IMR-90 (cell line): Measurements from ENCODE around the gene BLOC1S5. TPM values are rescaled to one million over a fixed set of nuclear protein-coding genes. Genes with fewer than 3 reads are reported as not detected.

ENCODE experiments used
- ATAC-seq: fragments of 200-7000 bp; cut with Tn5 transposase; 2 replicates; pipeline ENCODE4 v1.9.1; 2020; ENCODE audit warnings: low read depth, mild to moderate bottlenecking, moderate library complexity
- BruUV-seq: library from RNA; stranded (reverse); fragments of 400-500 nt; replicated peaks from 2 replicates; lab custom pipeline; 2021; lab: Mats Ljungman, UMichigan
- CTCF ChIA-PET: fragments of 300-600 bp; formaldehyde crosslinking; extraction: SDS; loops from one replicate; lab custom pipeline; 2021; ENCODE audit warnings: antibody characterized with exemption; lab: Yijun Ruan, JAX
- POLR2A ChIA-PET: fragments of 300-600 bp; sonication (Branson Sonifier 250); formaldehyde crosslinking; loops from one replicate; lab custom pipeline; 2022; ENCODE audit warnings: antibody characterized with exemption; ENCODE audit not compliant: unreplicated experiment; lab: Charles Lee
- DNase-seq: peaks from one replicate; pipeline ENCODE4 v3.0.0; 2013
- H2AFZ ChIP-seq: replicated peaks from 2 replicates; pipeline ENCODE3; 2013; ENCODE audit warnings: low read length, mild to moderate bottlenecking; ENCODE audit not compliant: poor library complexity
- H2AK5ac ChIP-seq: 2 replicates; pipeline ENCODE4 v1.6.1; 2013; ENCODE audit warnings: low read depth, low read length, inconsistent platforms
- H2AK9ac ChIP-seq: replicated peaks from 2 replicates; pipeline ENCODE3; 2013; ENCODE audit warnings: mild to moderate bottlenecking, low read depth, low read length, moderate library complexity; ENCODE audit not compliant: poor library complexity
- H2BK120ac ChIP-seq: 2 replicates; pipeline ENCODE4 v1.6.1; 2013; ENCODE audit warnings: low read depth, low read length, inconsistent platforms
- H2BK15ac ChIP-seq: 3 replicates; pipeline ENCODE4 v1.6.1; 2013; ENCODE audit warnings: low read depth, low read length, inconsistent platforms
- H2BK20ac ChIP-seq: 2 replicates; pipeline ENCODE4 v1.6.1; 2013; ENCODE audit warnings: low read depth, mild to moderate bottlenecking, inconsistent platforms, low read length, moderate library complexity
- H2BK5ac ChIP-seq: 2 replicates; pipeline ENCODE4 v1.6.1; 2013; ENCODE audit warnings: mild to moderate bottlenecking, low read depth, low read length, inconsistent platforms; ENCODE audit not compliant: poor library complexity, severe bottlenecking
- H3K14ac ChIP-seq: replicated peaks from 2 replicates; pipeline ENCODE4 v1.6.1; 2013; ENCODE audit warnings: low read depth, low read length, inconsistent platforms
- H3K18ac ChIP-seq: 2 replicates; pipeline ENCODE4 v1.6.1; 2013; ENCODE audit warnings: low read depth, low read length, control low read depth
- H3K23ac ChIP-seq: 2 replicates; pipeline ENCODE4 v1.6.1; 2013; ENCODE audit warnings: low read depth, low read length, inconsistent platforms
- H3K27ac ChIP-seq: 2 replicates; pipeline ENCODE4 v1.5.1; 2013; ENCODE audit warnings: mild to moderate bottlenecking, control low read depth, low read length; ENCODE audit not compliant: insufficient read depth
- H3K27me3 ChIP-seq: 2 replicates; pipeline ENCODE4 v1.6.1; 2013; ENCODE audit warnings: low read length; ENCODE audit not compliant: control insufficient read depth, insufficient read depth
- H3K36me3 ChIP-seq: 2 replicates; pipeline ENCODE4 v1.6.1; 2013; ENCODE audit warnings: low read length, mixed read lengths; ENCODE audit not compliant: control insufficient read depth, insufficient read depth
- H3K4ac ChIP-seq: 2 replicates; pipeline ENCODE4 v1.6.1; 2013; ENCODE audit warnings: low read depth, low read length, inconsistent platforms
- H3K4me1 ChIP-seq: 2 replicates; pipeline ENCODE4 v1.6.1; 2013; ENCODE audit warnings: low read length, mixed read lengths; ENCODE audit not compliant: control insufficient read depth, insufficient read depth
- H3K4me2 ChIP-seq: 2 replicates; pipeline ENCODE4 v1.6.1; 2013; ENCODE audit warnings: low read depth, mild to moderate bottlenecking, control low read depth, low read length, moderate library complexity
- H3K4me3 ChIP-seq: 2 replicates; pipeline ENCODE4 v1.5.1; 2013; ENCODE audit warnings: low read depth, mild to moderate bottlenecking, control low read depth, low read length, moderate library complexity; ENCODE audit not compliant: insufficient read depth
- H3K56ac ChIP-seq: 2 replicates; pipeline ENCODE4 v1.6.1; 2013; ENCODE audit warnings: low read length, inconsistent platforms; ENCODE audit not compliant: insufficient read depth; ENCODE audit errors: extremely low read depth
- H3K79me1 ChIP-seq, 2 experiments: 2 replicates each; pipeline ENCODE4 v1.6.1; 2013; ENCODE audit warnings: low read length in 2 of 2, inconsistent platforms in 1 of 2, low read depth in 1 of 2
- H3K9ac ChIP-seq: 2 replicates; pipeline ENCODE4 v1.6.1; 2013; ENCODE audit warnings: low read depth, low read length, control low read depth
- H3K9me1 ChIP-seq: 2 replicates; pipeline ENCODE4 v1.6.1; 2013; ENCODE audit warnings: low read length, inconsistent platforms; ENCODE audit not compliant: insufficient read depth
- H3K9me3 ChIP-seq: 2 replicates; pipeline ENCODE4 v1.6.1; 2013; ENCODE audit warnings: low read length; ENCODE audit not compliant: control insufficient read depth, insufficient read depth
- H4K20me1 ChIP-seq: 2 replicates; pipeline ENCODE4 v1.6.1; 2013; ENCODE audit warnings: low read length, inconsistent platforms; ENCODE audit not compliant: insufficient read depth
- H4K5ac ChIP-seq: 2 replicates; pipeline ENCODE4 v1.6.1; 2013; ENCODE audit warnings: mild to moderate bottlenecking, low read depth, low read length, control low read depth
- H4K8ac ChIP-seq, 2 experiments: 2 replicates each; pipeline ENCODE4 v1.6.1; 2013; ENCODE audit warnings: low read depth in 2 of 2, low read length in 2 of 2, control low read depth in 1 of 2, inconsistent platforms in 1 of 2
- H4K91ac ChIP-seq: 2 replicates; pipeline ENCODE4 v1.6.1; 2013; ENCODE audit warnings: low read depth, low read length, inconsistent platforms; ENCODE audit not compliant: insufficient read depth
- BHLHE40 ChIP-seq: fragments of 150-350 bp; IDR thresholded peaks from 2 replicates; pipeline ENCODE4 v1.6.1; 2016; ENCODE audit warnings: mild to moderate bottlenecking, low read depth, low read length
- CHD1 ChIP-seq: IDR thresholded peaks from 2 replicates; pipeline ENCODE4 v1.6.1; 2012; ENCODE audit warnings: low read depth, low read length, improper control_type of control experiment
- CTCF ChIP-seq: conservative IDR thresholded peaks from 2 replicates; pipeline ENCODE4 v1.5.1; 2012; ENCODE audit warnings: mild to moderate bottlenecking, low read depth, low read length, improper control_type of control experiment
- ELK1 ChIP-seq: fragments of 150-350 bp; IDR thresholded peaks from 2 replicates; pipeline ENCODE4 v1.6.1; 2016; ENCODE audit warnings: low read depth, mild to moderate bottlenecking, low read length, moderate library complexity, borderline replicate concordance
- MAFK ChIP-seq: IDR thresholded peaks from 2 replicates; pipeline ENCODE4 v1.6.1; 2012; ENCODE audit warnings: low read depth, low read length, improper control_type of control experiment
- MAZ ChIP-seq: IDR thresholded peaks from 2 replicates; pipeline ENCODE4 v1.6.1; 2012; ENCODE audit warnings: low read depth, mild to moderate bottlenecking, low read length, improper control_type of control experiment, moderate library complexity, borderline replicate concordance
- MXI1 ChIP-seq: IDR thresholded peaks from 2 replicates; pipeline ENCODE4 v1.6.1; 2012; ENCODE audit warnings: low read depth, mild to moderate bottlenecking, low read length, moderate library complexity, borderline replicate concordance
- NFE2L2 ChIP-seq: fragments of 150-350 bp; IDR thresholded peaks from 2 replicates; pipeline ENCODE4 v1.6.1; 2016; ENCODE audit warnings: low read depth, mild to moderate bottlenecking, low read length
- POLR2A ChIP-seq: IDR thresholded peaks from 2 replicates; pipeline ENCODE4 v1.6.1; 2012; ENCODE audit warnings: mild to moderate bottlenecking, low read depth, low read length
- RAD21 ChIP-seq: IDR thresholded peaks from 2 replicates; pipeline ENCODE4 v1.6.1; 2012; ENCODE audit warnings: low read length, improper control_type of control experiment
- USF2 ChIP-seq: fragments of 150-350 bp; IDR thresholded peaks from 2 replicates; pipeline ENCODE4 v1.6.1; 2017; ENCODE audit warnings: mild to moderate bottlenecking, antibody characterized with exemption, low read length, low read depth
- WGBS, 2 experiments: methylation state at CpG; one replicate each; pipeline versions ENCODE4 v1.1.5 to v1.1.7; 2013; ENCODE audit warnings: missing lambda C conversion rate in 2 of 2; ENCODE audit not compliant: insufficient read length in 1 of 2; ENCODE audit errors: extremely low coverage in 2 of 2; 5-methylcytosine and 5-hydroxymethylcytosine counted together
- dilution Hi-C: fragments of 300-500 bp; cut with HindIII; formaldehyde crosslinking; loops from one replicate; pipeline ENCODE4 v1.14.3; 2018; ENCODE audit warnings: low sequenced_read_pairs; ENCODE audit not compliant: unreplicated experiment
- in situ Hi-C: fragments of 300-500 bp; cut with MboI; formaldehyde crosslinking; loops from 3 replicates; pipeline ENCODE4 v1.14.3; 2019; ENCODE audit warnings: low sequenced_read_pairs, inconsistent platforms, mixed read lengths
- intact Hi-C: fragments of 100-400 bp; cut with micrococcal nuclease; formaldehyde crosslinking; loops from 2 replicates; pipeline ENCODE4 v1.10.0; 2022
- polyA plus RNA-seq, 3 experiments: library from polyadenylated mRNA; depleted of rRNA; stranded (reverse); fragments of >200 nt; gene quantifications; 2 replicates each; pipeline ENCODE4 v1.2.3, GENCODE V29; 2012; ENCODE audit warnings: low replicate concordance in 1 of 3
- total RNA-seq: library from RNA; depleted of rRNA; stranded (reverse); fragments of >200 nt; gene quantifications from 2 replicates; pipeline ENCODE4 v1.2.3, GENCODE V29; 2012

BLOC1S5 gene
- total and polyA plus RNA-seq, 2 of the 4 experiments (the other 2 are of a cell fraction): 4.8 to 17.2 TPM

GRCh38 chr6:8057263-8057662, 6.9 kb downstream of the BLOC1S5 start:
- Histone ChIP-seq H2BK20ac (no peak overlapping the region), H3K27me3 (no peaks in the 10 kb centered on the region), H3K14ac (no peak overlapping the region), H3K23ac (no peak overlapping the region), H3K36me3 (peaks cover 4% of the 10 kb centered on the region; the same call in 1 of the 2 replicates), H2BK15ac (no peak overlapping the region), H4K91ac (no peak overlapping the region), H4K8ac (no peak overlapping the region), H3K4ac (no peak overlapping the region), H3K4me3 (no peak overlapping the region), H2AFZ (no peak overlapping the region), H2AK9ac (no peak overlapping the region), H3K9me3 (no peaks in the 10 kb centered on the region), H2BK5ac (no peak overlapping the region), H4K20me1 (no peaks in the 10 kb centered on the region), H2BK120ac (no peak overlapping the region), H3K27ac (no peak overlapping the region), H3K9ac (no peak overlapping the region), H3K56ac (no peak overlapping the region), H2AK5ac (no peak overlapping the region), H3K18ac (no peak overlapping the region), H3K4me2 (peak overlapping the region; percentile 32; the same call in 1 of the 2 replicates), H4K5ac (no peak overlapping the region), H3K79me1 (peaks cover 0 to 6% of the 10 kb centered on the region in 2 experiments; a peak in 3 of 4 replicates), H3K4me1 (peaks cover 2% of the 10 kb centered on the region; the same call in 1 of the 2 replicates), H3K9me1 (no peaks in the 10 kb centered on the region)
- intact Hi-C loops (loop anchor here (5.0 kb wide), 2 partner anchors 50 to 440 kb away; no protein-coding TSS in a partner anchor), dilution Hi-C loops (no loop called here), in situ Hi-C loops (loop anchor here (5.0 to 25.0 kb wide), 3 partner anchors 150 to 770 kb away; no protein-coding TSS in a partner anchor)
- BruUV-seq: no TSS peak
- DNase-seq (peak; percentile 61), ATAC-seq (peak; percentile 50)
- POLR2A ChIA-PET: interaction anchor here (0.6 kb wide), 1 partner anchor 8 kb away, joined by 8 read pairs; no protein-coding TSS in a partner anchor
- no peak for TF ChIP-seq USF2
- no peak for TF ChIP-seq MAZ
- TF ChIP-seq RAD21: no peak
- no peak for TF ChIP-seq POLR2A
- no peak for TF ChIP-seq NFE2L2
- TF ChIP-seq ELK1: no peak
- no peak for TF ChIP-seq MXI1
- TF ChIP-seq CHD1: no peak
- no peak for TF ChIP-seq CTCF
- TF ChIP-seq MAFK: no peak
- TF ChIP-seq BHLHE40: no peak
- WGBS, 2 experiments: no CpG with 5 or more reads among the region's 4 CpGs
- CTCF ChIA-PET: interaction anchor here (0.7 to 2.5 kb wide), 3 partner anchors 15 to 335 kb away, joined by 3 to 17 read pairs (median 3); no protein-coding TSS in a partner anchor
